Measurements from ENCODE around the gene MDFIC.

Gene MDFIC

GRCh38 chr7:114970308-114970707, 48.4 kb downstream of the MDFIC start:
- Histone ChIP-seq H3K79me2 (ENCODE audit: low read length) (peaks cover 96% of the 10 kb centered on the region), H3K9me2 (replicated peaks; ENCODE audit: insufficient read depth, low read length) (no peaks in the 10 kb centered on the region), H3K9ac (ENCODE audit: low read length) (no peak overlapping the region), H2AFZ (ENCODE audit: low read length) (no peak overlapping the region), H3K27ac (ENCODE audit: low read length) (no peak overlapping the region), H3F3A (ENCODE audit: insufficient read depth, low read length) (no peaks in the 10 kb centered on the region), H3K27me3 (replicated peaks; ENCODE audit: insufficient read depth, low read length) (no peaks in the 10 kb centered on the region), H3K9me3 (replicated peaks; ENCODE audit: insufficient read depth, low read length) (no peaks in the 10 kb centered on the region), H3K36me3 (replicated peaks; ENCODE audit: insufficient read depth, low read length) (no peaks in the 10 kb centered on the region), H3K4me2 (ENCODE audit: low read depth, low read length) (no peak overlapping the region), H3K4me1 (ENCODE audit: low read length) (no peaks in the 10 kb centered on the region; the same call in 1 of the 2 replicates), H4K20me1 (ENCODE audit: insufficient read depth, low read length) (no peaks in the 10 kb centered on the region), H3K4me3 (ENCODE audit: low read length) (no peak overlapping the region)
- no peak for DNase-seq
- TF ChIP-seq EZH2 (optimal IDR thresholded peaks at IDR 0.05; ENCODE audit: low read depth, low read length) (no peak), CTCF (IDR thresholded peaks at IDR 0.05; ENCODE audit: low read length) (no peak)

DNA sequence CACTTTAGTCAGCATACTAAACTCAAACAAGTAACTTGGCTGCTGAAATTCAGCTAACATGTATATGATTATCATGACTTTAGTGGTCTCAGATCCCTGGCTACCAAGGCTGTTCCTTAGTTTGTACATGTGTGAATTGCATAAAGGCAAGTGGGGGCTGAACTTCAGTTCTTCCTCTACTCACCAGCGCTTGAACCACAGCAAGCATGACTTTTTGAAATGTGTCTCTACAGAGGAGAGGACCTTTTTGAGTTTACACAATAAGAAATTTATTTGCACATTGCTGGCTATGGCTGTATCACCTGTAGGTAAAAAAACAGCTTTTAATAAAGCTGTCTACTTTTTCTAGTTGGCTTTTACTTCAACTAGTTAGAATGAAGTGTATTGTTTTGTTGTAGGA, 48.8 kb downstream of the MDFIC start:
- Histone ChIP-seq H3K36me3 (replicated peaks; ENCODE audit: insufficient read depth, low read length) (no peaks in the 10 kb centered on the region), H3K4me3 (ENCODE audit: low read length) (no peak overlapping the region), H3K9me3 (replicated peaks; ENCODE audit: insufficient read depth, low read length) (no peaks in the 10 kb centered on the region), H2AFZ (ENCODE audit: low read length) (no peak overlapping the region), H3F3A (ENCODE audit: insufficient read depth, low read length) (no peaks in the 10 kb centered on the region), H4K20me1 (ENCODE audit: insufficient read depth, low read length) (no peaks in the 10 kb centered on the region), H3K9me2 (replicated peaks; ENCODE audit: insufficient read depth, low read length) (no peaks in the 10 kb centered on the region), H3K79me2 (ENCODE audit: low read length) (peaks cover 96% of the 10 kb centered on the region), H3K4me2 (ENCODE audit: low read depth, low read length) (no peak overlapping the region), H3K27ac (ENCODE audit: low read length) (no peak overlapping the region), H3K9ac (ENCODE audit: low read length) (no peak overlapping the region), H3K4me1 (ENCODE audit: low read length) (no peaks in the 10 kb centered on the region; the same call in 1 of the 2 replicates), H3K27me3 (replicated peaks; ENCODE audit: insufficient read depth, low read length) (no peaks in the 10 kb centered on the region)
- no peak for DNase-seq
- TF ChIP-seq EZH2 (optimal IDR thresholded peaks at IDR 0.05; ENCODE audit: low read depth, low read length) (no peak), EZH2phosphoT487 (IDR thresholded peaks at IDR 0.05; ENCODE audit: low read length) (no peak), CTCF (IDR thresholded peaks at IDR 0.05; ENCODE audit: low read length) (no peak)

DNA sequence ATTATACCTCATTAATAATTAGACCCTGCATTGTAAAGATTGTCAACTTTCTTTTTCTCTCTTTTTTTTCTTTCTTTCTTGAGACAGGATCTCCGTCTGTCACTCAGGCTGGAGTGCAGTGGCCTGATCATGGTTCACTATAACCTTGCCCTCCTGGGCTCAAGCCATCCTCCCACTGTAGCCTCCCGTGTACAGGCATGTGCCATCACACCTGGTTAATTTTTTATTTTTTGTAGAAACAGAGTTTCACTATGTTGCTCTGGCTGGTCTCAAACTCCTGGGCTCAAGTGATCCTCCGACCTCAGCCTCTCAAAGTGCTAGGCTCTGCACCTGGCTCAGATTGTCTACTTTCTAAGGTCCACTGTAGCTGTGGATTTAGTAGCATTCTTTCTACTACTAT, 50.7 kb downstream of the MDFIC start:
- no peak for DNase-seq
- no peak overlapping the region for H3K4me3 ChIP-seq (ENCODE audit: low read length)
- no peak overlapping the region for H2AFZ ChIP-seq (ENCODE audit: low read length)
- no peaks in the 10 kb centered on the region for H3K9me2 ChIP-seq (replicated peaks; ENCODE audit: insufficient read depth, low read length)
- peaks cover 95% of the 10 kb centered on the region for H3K79me2 ChIP-seq (ENCODE audit: low read length)
- no peaks in the 10 kb centered on the region for H4K20me1 ChIP-seq (ENCODE audit: insufficient read depth, low read length)
- TF ChIP-seq EZH2phosphoT487 (IDR thresholded peaks at IDR 0.05; ENCODE audit: low read length) (no peak), EZH2 (optimal IDR thresholded peaks at IDR 0.05; ENCODE audit: low read depth, low read length) (no peak), CTCF (IDR thresholded peaks at IDR 0.05; ENCODE audit: low read length) (no peak)
- H3K9ac ChIP-seq (ENCODE audit: low read length): no peak overlapping the region
- H3K9me3 ChIP-seq (replicated peaks; ENCODE audit: insufficient read depth, low read length): no peaks in the 10 kb centered on the region
- H3F3A ChIP-seq (ENCODE audit: insufficient read depth, low read length): no peaks in the 10 kb centered on the region
- no peaks in the 10 kb centered on the region for H3K27me3 ChIP-seq (replicated peaks; ENCODE audit: insufficient read depth, low read length)
- H3K36me3 ChIP-seq (replicated peaks; ENCODE audit: insufficient read depth, low read length): no peaks in the 10 kb centered on the region
- no peak overlapping the region for H3K27ac ChIP-seq (ENCODE audit: low read length)
- peaks cover 3% of the 10 kb centered on the region; the same call in 1 of the 2 replicates for H3K4me1 ChIP-seq (ENCODE audit: low read length)
- no peak overlapping the region for H3K4me2 ChIP-seq (ENCODE audit: low read depth, low read length)

Data from MM.1S (cell line).